ENCODE results near the gene LRRC7.
A peak's percentile ranks its signal among the peaks of the same experiment; 100 is the strongest.

Gene LRRC7

DNA sequence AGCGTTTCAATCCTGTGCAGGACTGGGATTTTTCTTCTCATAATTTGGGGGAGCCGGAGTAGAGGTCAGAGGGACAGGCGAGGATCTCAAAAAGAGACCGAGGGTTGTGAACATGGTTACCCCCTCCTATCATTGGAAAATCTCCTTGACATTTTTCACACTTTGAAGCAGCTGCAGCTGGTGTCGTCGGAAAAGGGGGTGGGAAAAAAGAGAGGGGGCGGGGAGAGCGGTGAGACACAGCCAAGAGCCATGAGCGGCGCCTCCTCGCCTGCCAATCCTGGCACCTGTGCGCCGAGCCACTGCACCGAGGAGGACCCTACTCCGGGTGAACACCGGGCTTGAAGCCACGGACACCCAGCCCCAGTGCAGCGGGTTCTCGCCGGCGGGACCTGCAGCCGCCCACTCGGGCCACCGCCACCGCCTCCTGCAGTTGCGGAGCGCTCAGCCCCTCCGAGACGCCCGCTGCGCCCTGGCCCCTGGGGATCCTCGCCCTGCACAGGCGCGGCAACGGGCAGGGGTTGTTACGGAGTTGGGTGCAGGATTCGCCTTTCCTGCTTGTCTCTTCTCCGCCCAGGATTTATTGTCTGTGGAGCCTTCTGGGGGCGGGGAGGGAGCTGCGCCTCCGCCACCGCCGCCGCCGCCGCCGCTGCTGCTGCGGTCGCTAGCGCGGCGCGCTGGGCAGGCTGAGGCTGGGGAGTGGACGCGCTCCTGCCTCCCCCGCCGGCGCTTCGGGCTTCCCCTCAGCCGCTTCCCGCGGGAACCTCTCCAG, at the start of gene LRRC7:
LRRC7 (plus strand) TSS at position 271 of the 769 bp plus-strand sequence. CDS start 718 bp downstream, outside the sequence.
- no peak for DNase-seq (ENCODE audit: low read depth)

DNA sequence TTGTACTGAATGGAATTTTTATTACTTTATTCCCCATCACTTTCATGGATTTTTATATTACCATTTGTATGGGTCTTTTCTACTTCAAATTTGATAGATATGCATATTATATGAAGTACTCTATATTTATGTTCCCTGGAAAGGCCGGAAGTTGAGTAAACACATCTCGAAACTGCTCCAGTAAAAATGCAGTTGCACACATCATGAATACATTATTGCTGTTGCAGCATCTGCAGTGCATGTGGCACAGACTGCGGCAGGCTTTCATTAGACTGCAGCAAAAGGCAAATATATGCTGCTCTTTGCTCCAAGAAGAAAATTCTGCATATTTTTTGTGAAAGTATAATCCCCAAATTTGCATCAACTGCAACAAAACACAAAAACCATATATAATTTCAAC, 48.7 kb upstream of the LRRC7 start:
- peak; percentile 4 for DNase-seq (ENCODE audit: low read depth)

DNA sequence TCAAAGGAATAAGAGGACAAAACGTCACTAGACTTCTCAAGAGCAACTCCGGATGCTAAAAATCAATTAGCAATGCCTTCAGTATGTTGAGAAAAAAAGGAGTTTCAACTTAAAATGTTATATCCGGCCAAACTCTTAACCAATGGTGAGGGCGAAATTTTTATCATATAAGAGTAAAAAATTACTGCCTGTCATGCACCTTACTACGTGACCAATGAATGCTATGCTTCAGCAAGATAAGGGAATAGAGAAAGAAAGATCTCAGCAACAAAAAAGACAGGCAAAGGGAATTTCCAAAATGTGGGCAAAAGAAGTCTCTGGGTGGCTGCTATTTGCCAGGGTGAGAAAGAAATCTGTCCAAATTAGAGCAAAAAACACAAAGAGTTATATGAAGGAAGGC, 47.4 kb upstream of the LRRC7 start:
- no peak for DNase-seq (ENCODE audit: low read depth)

DNA sequence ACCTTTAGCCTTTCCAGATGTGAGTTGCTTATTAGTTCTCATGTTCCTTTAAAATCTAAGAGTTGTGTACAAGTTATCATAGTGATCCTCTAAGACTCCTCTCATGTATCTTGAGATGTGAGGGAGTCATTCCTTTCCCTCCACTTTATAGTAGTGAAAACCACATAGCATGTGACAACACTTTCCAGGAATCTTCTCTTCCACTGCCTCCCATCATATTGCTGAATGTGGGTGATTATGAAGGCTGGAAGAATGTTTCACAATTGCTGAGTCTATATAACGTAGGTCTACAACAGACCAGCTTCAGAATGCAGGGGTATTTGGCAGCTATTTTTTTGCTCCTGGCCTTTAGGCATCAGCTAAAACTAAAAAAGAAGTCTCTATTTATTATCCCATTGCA, 44.7 kb upstream of the LRRC7 start:
- peak; percentile 65 for DNase-seq (ENCODE audit: low read depth)

DNA sequence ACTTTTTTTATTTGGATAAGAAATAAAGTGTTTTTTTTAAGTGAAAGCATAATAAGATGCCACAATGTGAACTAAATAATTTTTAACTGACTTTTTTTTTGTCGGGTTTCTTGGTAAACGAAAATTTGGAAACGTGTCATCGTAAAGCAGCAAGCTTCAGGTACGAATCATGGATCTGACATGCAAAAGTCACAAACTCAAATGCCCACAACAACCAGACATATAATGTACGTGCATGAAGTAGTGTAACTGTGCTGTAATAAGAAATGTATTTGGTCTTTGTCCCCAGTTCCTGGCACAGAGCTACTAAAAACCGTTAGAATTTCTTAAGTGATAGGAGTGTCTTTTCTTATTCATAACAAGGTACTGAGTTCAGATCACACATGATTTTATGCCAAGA, 44.3 kb upstream of the LRRC7 start:
- DNase-seq (ENCODE audit: low read depth) = no peak

DNA sequence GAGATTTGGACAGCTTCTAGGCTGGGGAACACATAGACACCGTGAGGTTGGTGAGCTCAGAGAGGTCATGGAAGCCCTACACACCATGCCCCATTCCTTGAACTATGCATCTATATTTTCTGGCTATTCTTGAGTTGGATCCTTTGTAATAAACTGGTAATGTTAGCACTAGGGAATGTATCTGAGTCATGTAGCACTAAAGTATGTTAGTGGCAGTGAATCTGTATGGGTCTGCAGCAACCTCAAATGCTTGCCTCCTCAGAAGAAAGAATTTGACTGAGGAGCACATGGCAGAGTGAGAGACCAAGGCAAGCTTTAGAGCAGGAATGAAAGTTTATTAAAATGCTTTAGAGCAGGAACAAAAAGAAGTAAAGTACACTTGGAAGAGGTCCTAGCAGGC, 43.7 kb upstream of the LRRC7 start:
- DNase-seq (ENCODE audit: low read depth) = peak; percentile 11

DNA sequence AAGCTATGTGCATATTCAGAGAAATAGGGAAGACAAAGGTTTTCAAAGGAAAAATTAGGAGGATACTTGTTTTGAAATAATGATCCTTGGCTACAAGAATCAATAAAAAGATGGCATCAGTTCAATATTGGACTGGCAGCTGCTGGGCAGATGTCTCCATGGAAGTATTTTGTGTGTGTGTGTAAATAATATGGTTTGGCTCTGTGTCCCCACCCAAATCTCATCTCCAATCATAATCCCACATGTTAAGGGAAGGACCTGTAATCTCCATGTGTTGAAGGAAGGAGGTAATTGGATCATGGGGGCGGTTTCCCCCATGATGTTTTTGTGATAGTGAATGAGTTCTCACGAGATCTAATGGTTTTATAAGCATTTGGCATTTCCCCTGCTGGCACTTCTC, 40.4 kb upstream of the LRRC7 start:
- no peak for DNase-seq (ENCODE audit: low read depth)

DNA sequence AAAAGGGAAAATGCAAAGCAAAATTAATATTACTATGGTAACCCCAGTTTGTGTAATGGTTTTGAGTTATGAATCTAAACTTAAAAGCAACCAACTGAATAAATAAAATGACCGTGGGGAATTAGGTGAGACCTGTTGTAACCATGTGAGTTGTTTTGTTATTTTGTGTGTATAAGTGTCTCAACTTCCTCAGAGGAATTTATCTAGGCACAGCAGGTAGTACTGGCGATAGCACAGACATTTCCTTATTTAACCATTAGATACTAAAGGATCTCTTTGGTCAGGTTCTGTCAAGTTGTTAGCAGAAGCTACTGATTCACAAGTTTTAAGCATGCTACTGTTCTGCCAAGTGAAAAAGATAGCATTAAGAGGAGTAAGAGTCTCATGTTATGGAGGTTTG, 39.3 kb upstream of the LRRC7 start:
- DNase-seq (ENCODE audit: low read depth) = no peak

DNA sequence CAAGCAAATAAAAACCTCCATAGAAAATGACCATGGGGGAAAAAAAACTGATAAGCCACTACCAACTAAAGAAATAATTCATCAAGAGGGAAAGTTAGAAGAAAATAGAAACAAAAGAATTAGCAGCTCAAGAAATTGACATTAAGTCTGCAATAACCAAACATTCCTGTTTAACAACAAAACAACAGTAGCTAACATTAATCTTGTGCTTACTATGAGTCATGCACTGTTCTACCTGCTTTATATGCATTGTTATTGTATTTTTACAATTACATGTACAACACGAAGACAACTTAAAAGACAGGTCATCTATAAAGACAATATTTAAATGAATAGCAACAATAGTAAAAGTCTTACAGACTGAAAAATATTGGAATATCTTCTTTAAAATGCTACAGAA, 34.4 kb upstream of the LRRC7 start:
- no peak for DNase-seq (ENCODE audit: low read depth)

DNA sequence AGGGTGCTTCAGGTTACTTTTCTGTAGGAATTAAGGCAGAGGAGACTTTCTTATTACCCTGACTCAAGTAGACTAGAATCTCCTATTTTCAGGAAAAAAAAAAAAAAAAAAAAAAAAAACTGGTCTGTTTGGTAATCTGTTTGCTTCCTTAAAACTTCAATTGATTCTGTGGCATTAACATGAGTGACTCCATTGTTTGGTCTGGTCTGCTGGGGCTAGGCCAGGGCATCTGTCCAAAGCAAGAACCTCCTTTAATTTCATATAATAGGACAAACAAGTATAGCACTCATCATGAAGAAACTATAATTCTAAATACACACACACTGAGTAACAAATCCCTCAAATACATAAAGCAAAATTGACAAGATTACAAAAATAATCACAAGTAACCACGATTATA, 32.9 kb upstream of the LRRC7 start:
- no peak for DNase-seq (ENCODE audit: low read depth)

DNA sequence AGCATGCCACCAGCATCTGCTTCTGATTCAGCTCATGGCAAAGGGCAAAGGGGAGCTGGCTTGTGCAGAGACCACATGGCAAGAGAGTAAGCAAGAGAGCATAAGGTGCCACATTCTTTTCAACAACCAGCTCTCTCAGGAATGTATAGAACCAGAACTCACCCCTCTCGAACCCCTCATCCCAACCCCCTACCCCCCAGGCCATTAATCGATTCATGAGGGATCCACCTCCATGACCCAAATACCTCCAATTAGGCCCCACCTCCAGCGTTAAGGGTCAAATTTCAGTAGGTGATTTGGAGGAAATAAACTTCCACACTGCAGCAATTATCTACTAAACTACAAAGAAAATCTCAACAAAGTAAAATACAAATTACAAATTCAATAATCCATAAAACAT, 32.2 kb upstream of the LRRC7 start:
- peak; percentile 16 for DNase-seq (ENCODE audit: low read depth)

DNA sequence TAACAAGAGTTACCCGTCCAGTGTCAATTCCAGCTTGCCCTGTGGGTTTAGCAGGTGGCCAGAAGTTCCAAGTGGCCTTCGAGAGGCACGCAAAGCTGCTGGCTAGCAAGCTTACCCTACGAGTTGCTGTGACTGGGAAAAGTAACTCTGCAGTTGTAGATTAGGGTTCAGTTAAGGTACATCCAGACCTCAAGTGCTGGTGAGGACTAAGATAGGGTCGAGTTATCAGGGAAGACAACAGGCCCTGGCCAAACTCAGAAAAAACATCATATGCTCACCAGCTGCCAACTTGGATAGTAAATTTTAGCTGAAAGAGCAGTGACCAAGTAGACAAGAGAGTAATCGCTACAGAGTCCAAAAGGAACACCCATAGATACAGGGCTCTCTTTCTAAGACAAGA, 27.7 kb upstream of the LRRC7 start:
- no peak for DNase-seq (ENCODE audit: low read depth)

DNA sequence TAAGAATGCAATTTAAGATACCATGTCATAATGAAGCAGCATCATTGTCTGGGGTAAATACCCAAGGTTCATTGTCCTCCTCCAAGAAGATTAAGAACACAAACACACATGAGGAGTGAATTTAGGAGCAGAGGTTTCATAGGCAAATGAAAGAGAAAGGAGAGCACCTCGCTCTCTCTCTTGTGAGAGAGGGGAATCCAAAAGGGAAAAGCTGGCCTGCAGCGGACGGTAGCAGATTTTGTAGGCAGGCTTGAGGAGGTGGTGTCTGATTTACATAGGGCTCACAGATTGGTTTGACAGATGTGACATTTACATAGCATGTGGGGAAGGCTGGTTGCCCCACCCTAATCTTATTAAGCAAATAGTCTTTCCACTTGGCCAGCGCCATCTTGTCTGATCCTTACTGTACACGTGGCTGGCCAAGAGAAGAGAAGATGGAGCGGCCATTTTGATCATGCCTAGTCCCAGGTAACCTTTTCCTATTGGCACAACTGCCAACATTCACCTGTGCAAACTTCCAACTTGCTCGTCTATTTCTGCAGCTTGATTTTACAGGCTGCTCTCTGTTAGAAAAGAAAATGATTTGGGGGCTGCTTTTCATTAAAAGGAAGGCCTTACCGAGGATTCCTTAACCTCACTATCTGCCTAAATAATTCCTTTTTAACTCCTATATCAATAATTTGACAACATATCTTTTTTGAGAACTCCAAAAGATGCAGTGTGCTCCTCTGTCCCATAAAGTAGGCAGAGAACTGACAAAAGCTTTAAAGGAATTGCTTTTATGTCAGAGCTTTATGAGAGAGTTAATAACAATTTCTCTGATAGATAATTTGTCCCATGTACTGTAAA, 16.0 kb upstream of the LRRC7 start:
- no peak for DNase-seq (ENCODE audit: low read depth)

DNA sequence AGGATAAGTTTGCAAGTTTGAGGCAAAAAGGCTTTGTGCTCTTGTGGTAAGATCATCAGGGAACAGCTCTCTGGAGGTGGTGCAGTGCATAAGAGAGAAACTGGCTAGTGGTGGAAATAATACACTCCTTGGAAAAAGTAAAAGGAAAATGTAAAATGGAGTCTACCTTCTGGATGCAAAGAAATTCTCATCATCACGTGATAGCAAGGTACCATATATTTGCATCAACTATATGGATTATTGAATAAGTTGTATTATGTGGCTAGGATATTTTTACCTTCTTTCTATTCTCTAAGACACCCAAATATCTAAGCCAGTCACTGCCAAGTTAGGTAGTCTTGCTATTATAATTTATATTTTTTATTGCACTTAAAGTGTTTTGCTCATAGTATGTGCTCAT, 14.0 kb upstream of the LRRC7 start:
- no peak for DNase-seq (ENCODE audit: low read depth)

DNA sequence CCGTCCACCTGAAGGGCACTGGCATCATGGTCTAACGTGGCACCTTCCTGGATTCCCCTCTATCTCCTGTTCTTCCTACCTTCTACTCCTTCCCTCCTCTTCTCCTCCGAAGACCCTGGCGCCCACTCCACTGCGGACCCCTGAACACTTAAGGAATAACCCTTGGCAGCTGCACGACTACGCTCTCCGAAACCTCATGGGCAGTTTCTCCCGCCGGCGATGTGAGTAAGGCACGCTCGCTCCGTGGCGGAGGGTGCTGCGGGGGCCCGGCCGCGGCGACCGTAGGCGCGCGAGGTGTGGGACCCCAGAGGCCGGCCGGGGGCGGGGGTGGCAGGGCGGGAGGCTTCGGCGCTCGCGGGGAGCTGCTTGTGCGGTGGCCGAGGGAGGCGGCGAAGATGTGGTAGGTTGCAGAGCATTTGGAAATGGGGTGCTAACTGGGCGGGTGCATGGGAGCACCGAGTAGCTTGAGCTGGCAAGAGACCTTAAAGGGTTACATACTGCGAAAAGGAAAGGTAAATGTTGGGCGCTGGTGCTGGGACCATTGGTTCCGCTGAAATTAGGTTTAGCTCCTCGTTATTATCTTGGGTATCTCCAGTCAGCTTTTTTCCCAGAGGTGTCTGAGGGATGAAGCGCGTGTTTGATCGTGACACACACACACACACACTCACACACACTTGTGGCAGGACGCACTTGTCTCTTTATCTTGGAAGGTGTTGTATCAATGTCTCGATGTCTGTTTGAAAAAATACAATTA, 876 bp downstream of the LRRC7 start:
- DNase-seq (ENCODE audit: low read depth) = no peak

DNA sequence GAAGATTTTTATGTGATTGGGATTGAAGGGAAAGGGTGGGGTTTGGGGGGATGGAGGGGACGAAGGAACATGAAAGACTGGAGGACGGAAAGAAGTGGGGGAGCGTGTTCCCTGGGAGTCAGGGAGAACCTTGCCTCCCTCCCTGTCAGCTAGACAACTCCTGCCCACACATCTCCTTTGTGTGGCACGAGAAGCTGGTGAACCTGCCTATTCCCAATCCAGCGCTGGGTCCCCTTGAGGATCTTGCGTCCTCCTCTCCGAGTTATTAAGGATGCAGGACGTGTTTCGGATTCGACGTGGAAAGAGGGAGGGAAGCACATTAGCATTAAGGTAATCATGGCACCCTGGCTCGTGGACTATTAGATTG, 1.4 kb downstream of the LRRC7 start:
- no peak for DNase-seq (ENCODE audit: low read depth)

DNA sequence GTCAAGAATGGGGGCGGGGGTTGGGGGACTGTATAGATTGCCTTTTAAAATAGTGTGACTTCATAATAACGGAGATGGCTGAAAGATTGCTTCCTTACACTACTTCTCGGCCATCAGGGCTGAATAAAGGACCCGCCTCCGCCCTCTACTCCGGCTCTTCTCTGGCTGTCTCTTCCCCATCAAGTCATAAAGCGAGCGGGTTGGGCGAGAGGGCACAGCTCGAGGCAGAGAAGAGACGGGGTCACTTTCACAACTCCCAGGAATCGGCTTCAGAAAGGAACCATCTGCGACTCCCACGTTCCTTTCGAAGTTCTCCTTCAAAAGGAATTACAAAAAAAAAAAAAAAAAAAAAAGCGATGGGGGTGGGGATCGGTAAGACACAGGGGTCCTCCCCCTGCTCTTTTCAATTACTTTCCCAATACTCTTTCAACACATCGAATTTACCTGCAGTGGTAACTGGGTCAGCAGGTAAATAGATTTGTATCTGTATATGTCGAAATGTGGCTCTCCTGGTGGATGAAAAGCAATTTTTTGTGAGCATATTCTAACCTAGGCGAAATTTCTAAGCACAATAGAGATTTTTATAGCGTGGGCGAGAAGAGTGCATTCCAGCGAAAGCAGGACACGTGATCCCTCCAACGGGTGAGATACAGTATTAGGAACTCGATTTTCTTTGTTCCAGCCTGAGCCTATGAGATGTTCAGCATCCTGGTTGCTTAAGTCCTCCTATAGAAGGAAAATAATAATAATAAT, 2.0 kb downstream of the LRRC7 start:
- DNase-seq (ENCODE audit: low read depth) = no peak

DNA sequence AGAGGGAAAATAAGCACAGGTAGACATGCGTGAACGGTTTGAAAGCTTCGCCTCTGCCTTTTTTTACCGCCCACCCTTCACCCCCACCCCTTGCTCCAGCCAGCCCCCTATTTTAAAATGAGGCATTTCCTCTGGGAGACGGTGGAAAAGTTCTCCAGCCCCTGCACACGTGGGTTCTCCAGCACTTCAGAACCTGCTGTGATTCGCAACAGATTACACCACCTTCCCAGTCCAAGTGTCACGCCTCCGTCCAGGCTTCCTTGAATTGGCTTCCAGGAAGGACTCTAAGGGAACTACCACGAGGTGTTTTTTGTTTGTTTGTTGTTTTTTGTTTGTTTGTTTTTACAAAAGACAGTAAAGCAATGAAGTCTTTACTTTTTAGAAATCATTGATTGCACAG, 2.6 kb downstream of the LRRC7 start:
- no peak for DNase-seq (ENCODE audit: low read depth)

DNA sequence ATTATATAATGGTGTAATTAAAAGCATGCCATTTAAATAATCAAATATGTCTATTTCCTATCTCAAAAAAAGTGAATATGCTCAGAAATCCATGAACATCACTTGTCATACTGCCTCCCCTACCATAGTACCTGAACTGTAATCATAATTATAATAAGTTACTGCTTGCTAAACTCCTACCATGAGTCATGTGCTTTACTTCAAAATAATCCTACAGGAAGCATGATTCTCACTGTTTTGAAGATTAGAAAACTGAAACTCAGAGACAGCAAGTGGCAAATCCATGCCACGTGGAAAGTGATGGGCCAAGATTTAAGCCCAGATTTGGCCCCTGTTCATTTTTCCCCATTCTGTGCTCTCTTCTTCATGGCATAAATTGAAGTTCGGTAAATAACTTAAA, 5.2 kb downstream of the LRRC7 start:
- no peak for DNase-seq (ENCODE audit: low read depth)

DNA sequence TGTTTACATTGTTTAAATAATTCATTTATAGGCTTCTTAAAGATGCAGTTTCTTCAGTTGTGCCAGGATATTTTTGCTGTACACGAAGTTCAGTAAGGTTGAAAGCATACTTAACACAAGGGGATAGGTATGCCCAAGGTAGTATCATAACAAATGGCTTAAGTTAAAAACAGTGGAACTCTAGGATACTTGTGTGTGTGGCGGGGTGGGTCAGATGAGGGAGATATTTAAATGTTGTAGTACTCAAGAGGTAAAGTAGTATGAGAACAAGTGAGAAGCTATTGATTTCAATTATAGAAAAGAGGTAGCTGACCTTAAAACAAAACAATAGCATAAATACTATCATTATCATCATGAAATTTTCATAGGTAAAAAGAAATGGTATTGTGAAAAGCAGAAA, 6.2 kb downstream of the LRRC7 start:
- DNase-seq (ENCODE audit: low read depth) = no peak

DNA sequence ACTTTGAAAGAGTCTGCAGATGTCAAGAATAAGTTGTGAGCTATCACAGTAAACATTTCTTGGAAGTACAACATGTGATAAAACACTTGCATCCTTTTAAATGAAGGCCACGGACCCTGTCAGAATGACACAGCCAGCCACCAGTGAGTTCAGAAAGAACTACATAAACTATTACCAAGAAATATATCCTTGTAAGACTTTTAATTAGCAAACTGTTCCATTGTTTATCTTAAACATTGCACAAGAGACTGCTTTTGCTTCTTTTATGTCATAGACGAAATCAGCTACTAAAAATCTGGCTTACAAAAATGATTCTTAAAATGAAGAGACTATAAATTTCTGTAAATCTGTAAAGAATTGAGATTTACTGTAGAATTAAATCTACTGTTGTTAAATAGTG, 17.9 kb downstream of the LRRC7 start:
- peak; percentile 24 for DNase-seq (ENCODE audit: low read depth)

DNA sequence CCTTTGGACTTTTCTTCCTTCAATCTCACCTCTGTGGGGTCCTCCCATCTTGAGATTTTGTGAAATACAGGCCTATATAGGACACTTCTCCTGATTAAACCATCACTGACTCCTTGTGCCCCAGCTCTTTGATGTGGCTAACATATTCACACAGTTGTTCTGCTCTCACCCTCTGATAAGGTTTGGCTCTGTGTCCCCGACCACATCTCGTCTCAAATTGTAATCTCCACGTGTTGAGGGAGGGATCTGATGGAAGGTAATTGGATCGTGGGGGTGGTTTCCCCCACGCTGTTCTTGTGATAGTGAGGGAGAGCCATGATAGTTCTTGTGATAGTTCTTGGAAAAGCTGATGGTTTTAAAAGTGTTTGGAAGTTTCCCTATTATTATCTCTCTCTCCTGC, 19.7 kb downstream of the LRRC7 start:
- no peak for DNase-seq (ENCODE audit: low read depth)
